ENCODE measurements around the gene TENT5C.

Gene TENT5C

GRCh38 chr1:117636637-117637425, 31.0 kb downstream of the TENT5C start:
- DNase-seq = no peak

GRCh38 chr1:117638141-117638540, 32.3 kb downstream of the TENT5C start:
- no peak for DNase-seq

- no peak for DNase-seq
Observed at GRCh38 chr1:117638759-117639158, 32.9 kb downstream of the TENT5C start.

- no peak for DNase-seq
Observed at GRCh38 chr1:117639741-117640140, 33.9 kb downstream of the TENT5C start.

- DNase-seq = no peak
Observed at GRCh38 chr1:117641536-117641935, 35.7 kb downstream of the TENT5C start.

GRCh38 chr1:117642963-117643362, 37.1 kb downstream of the TENT5C start:
- DNase-seq = no peak

- DNase-seq = no peak
Observed at GRCh38 chr1:117643601-117644000, 37.8 kb downstream of the TENT5C start.

GRCh38 chr1:117644696-117645311, 39.0 kb downstream of the TENT5C start:
- DNase-seq = no peak

- DNase-seq = no peak
Observed at GRCh38 chr1:117645343-117645742, 39.5 kb downstream of the TENT5C start.

- DNase-seq = peak; percentile 39
Observed at GRCh38 chr1:117646007-117646811, 40.4 kb downstream of the TENT5C start.

- no peak for DNase-seq
Observed at GRCh38 chr1:117646956-117647355, 41.1 kb downstream of the TENT5C start.

GRCh38 chr1:117648015-117648414, 42.2 kb downstream of the TENT5C start:
- DNase-seq = no peak

GRCh38 chr1:117650840-117651568, 45.2 kb downstream of the TENT5C start:
- DNase-seq = no peak

GRCh38 chr1:117651616-117652015, 45.8 kb downstream of the TENT5C start:
- no peak for DNase-seq

GRCh38 chr1:117652421-117652820, 46.6 kb downstream of the TENT5C start:
- DNase-seq = no peak

GRCh38 chr1:117653195-117653594, 47.3 kb downstream of the TENT5C start:
- no peak for DNase-seq

- no peak for DNase-seq
Observed at GRCh38 chr1:117653732-117654492, 48.1 kb downstream of the TENT5C start.

- DNase-seq = no peak
Observed at GRCh38 chr1:117654493-117655219, 48.8 kb downstream of the TENT5C start.

- DNase-seq = no peak
Observed at GRCh38 chr1:117655220-117655577, 49.4 kb downstream of the TENT5C start.

GRCh38 chr1:117656202-117656641, 50.4 kb downstream of the TENT5C start:
- no peak for DNase-seq

GRCh38 chr1:117657031-117657430, 51.2 kb downstream of the TENT5C start:
- DNase-seq = no peak
